ENCODE measurements around the gene KRTAP10-4.

GRCh38 chr21:44547656-44548331, 25.7 kb upstream of the KRTAP10-4 start:
- TF ChIP-seq CTCF (IDR thresholded peaks at IDR 0.05) = no peak
- TF ChIP-seq EZH2 (IDR thresholded peaks at IDR 0.05; ENCODE audit: borderline replicate concordance, insufficient read depth, low read depth, low read length, poor library complexity, severe bottlenecking) = no peak
